Endodermal cell (in vitro differentiated cells): Measurements from ENCODE around the gene DGCR2. TPM values are rescaled to one million over a fixed set of nuclear protein-coding genes. Genes with fewer than 3 reads are reported as not detected.
"Not testable (repeated sequence)": the region's sequence is repeated elsewhere in the genome, so short reads cannot be mapped to it uniquely, and the experiment has no call there.

Source experiments
- DNase-seq: peaks from one replicate; pipeline ENCODE4 v3.0.0-alpha.2; 2017
- H3K27ac ChIP-seq: 2 replicates; pipeline ENCODE4 v1.5.1; 2013; ENCODE audit warnings: mild to moderate bottlenecking, low read depth, low read length, moderate library complexity
- H3K27me3 ChIP-seq: 2 replicates; pipeline ENCODE4 v1.6.1; 2013; ENCODE audit warnings: mild to moderate bottlenecking, low read length, moderate library complexity; ENCODE audit not compliant: insufficient read depth, control insufficient read depth, poor library complexity, severe bottlenecking
- H3K36me3 ChIP-seq: 2 replicates; pipeline ENCODE4 v1.7.0; 2013; ENCODE audit warnings: mild to moderate bottlenecking, low read length, moderate library complexity; ENCODE audit not compliant: control insufficient read depth, insufficient read depth
- H3K4me1 ChIP-seq: one replicate; pipeline ENCODE4 v1.7.0; 2013; ENCODE audit warnings: low read length; ENCODE audit not compliant: control insufficient read depth, insufficient read depth
- H3K4me3 ChIP-seq: 2 replicates; pipeline ENCODE4 v1.5.1; 2013; ENCODE audit warnings: mild to moderate bottlenecking, low read length, moderate library complexity
- H3K9ac ChIP-seq: 2 replicates; pipeline ENCODE4 v1.6.1; 2013; ENCODE audit warnings: mild to moderate bottlenecking, low read length, moderate library complexity; ENCODE audit not compliant: poor library complexity, severe bottlenecking; ENCODE audit errors: extremely low read depth
- H3K9me3 ChIP-seq: 2 replicates; pipeline ENCODE4 v1.6.1; 2013; ENCODE audit warnings: mild to moderate bottlenecking, low read length, moderate library complexity; ENCODE audit not compliant: control insufficient read depth
- H3K27ac Mint-ChIP-seq: 2 replicates; pipeline ENCODE4 v1.8.0; 2020; ENCODE audit warnings: mixed read lengths
- H3K27me3 Mint-ChIP-seq: 2 replicates; pipeline ENCODE4 v1.8.0; 2021; ENCODE audit warnings: mild to moderate bottlenecking, mixed read lengths; ENCODE audit not compliant: insufficient read depth
- H3K36me3 Mint-ChIP-seq: 2 replicates; pipeline ENCODE4 v1.8.0; 2020; ENCODE audit warnings: low read depth, mixed read lengths
- H3K4me1 Mint-ChIP-seq: 2 replicates; pipeline ENCODE4 v1.8.0; 2020; ENCODE audit warnings: mixed read lengths
- H3K4me3 Mint-ChIP-seq: 2 replicates; pipeline ENCODE4 v1.8.0; 2020; ENCODE audit warnings: mild to moderate bottlenecking, moderate library complexity, mixed read lengths
- H3K9me3 Mint-ChIP-seq: 2 replicates; pipeline ENCODE4 v1.8.0; 2020; ENCODE audit warnings: mild to moderate bottlenecking, mixed read lengths
- CTCF ChIP-seq: fragments of 200-600 bp; sonication (generic); conservative IDR thresholded peaks from 2 replicates; pipeline ENCODE4 v1.5.0; 2021; ENCODE audit warnings: antibody characterized with exemption, mild to moderate bottlenecking
- WGBS, 2 experiments: methylation state at CpG; one replicate each; pipeline versions ENCODE4 v1.1.5 to v1.1.7; 2013; ENCODE audit warnings: missing lambda C conversion rate in 2 of 2, mixed read lengths in 1 of 2; ENCODE audit not compliant: insufficient coverage in 1 of 2, insufficient read length in 1 of 2; 5-methylcytosine and 5-hydroxymethylcytosine counted together
- total RNA-seq, 2 donors: library from RNA; stranded (reverse); fragmentation: NEBNext Ultra II Directional in 1 of 2; extraction: Animal tissue kit (Norgen Biotek cat#: 25700) in 1 of 2; gene quantifications; 2 replicates in 1 of 2; 3 replicates in 1 of 2; pipeline ENCODE4 v1.2.1, GENCODE V29; 2021

DGCR2 gene
- total RNA-seq, 2 donors from 2014 or later, result 54.6 to 62.9 TPM

GRCh38 chr22:19016081-19016766 is 106.0 kb downstream of the DGCR2 start:
- Mint-ChIP-seq H3K4me3 (no peak overlapping the region), H3K4me1 (peaks cover 10% of the 10 kb centered on the region)

GRCh38 chr22:19014886-19015285 is 107.3 kb downstream of the DGCR2 start:
- Histone ChIP-seq H3K27ac (no peak overlapping the region), H3K36me3 (no peaks in the 10 kb centered on the region), H3K9me3 (no peaks in the 10 kb centered on the region), H3K4me3 (no peak overlapping the region), H3K9ac (no peak overlapping the region), H3K27me3 (no peaks in the 10 kb centered on the region), H3K4me1 (no peaks in the 10 kb centered on the region)
- no peaks in the 10 kb centered on the region for H3K36me3 Mint-ChIP-seq
- H3K9me3 Mint-ChIP-seq, result no peaks in the 10 kb centered on the region
- no peak for TF ChIP-seq CTCF
- no peak overlapping the region for H3K27ac Mint-ChIP-seq
- DNase-seq, result no peak
- 94% methylated on average over 2 of the region's 4 CpGs; no CpG with 5 or more reads in 1 of the 2 experiments for WGBS, 2 experiments
- H3K4me1 Mint-ChIP-seq, result peaks cover 10% of the 10 kb centered on the region
- no peak overlapping the region for H3K4me3 Mint-ChIP-seq
- peaks cover 11% of the 10 kb centered on the region for H3K27me3 Mint-ChIP-seq

More at GRCh38 chr22:19016081-19016766, 106.0 kb downstream of the DGCR2 start:
- H3K27ac Mint-ChIP-seq, result no peak overlapping the region
- no peaks in the 10 kb centered on the region for H3K36me3 Mint-ChIP-seq
- H3K27me3 ChIP-seq, result no peaks in the 10 kb centered on the region
- WGBS, 2 experiments, result 90 to 93% methylated on average over 13 to 15 of the region's 15 CpGs
- no peak overlapping the region for H3K4me3 ChIP-seq
- no peaks in the 10 kb centered on the region for H3K4me1 ChIP-seq
- H3K36me3 ChIP-seq, result no peaks in the 10 kb centered on the region
- no peaks in the 10 kb centered on the region for H3K9me3 Mint-ChIP-seq
- H3K9me3 ChIP-seq, result no peaks in the 10 kb centered on the region
- no peak overlapping the region for H3K27ac ChIP-seq
- H3K9ac ChIP-seq, result no peak overlapping the region
- TF ChIP-seq CTCF, result no peak
- no peak for DNase-seq
- peaks cover 9% of the 10 kb centered on the region for H3K27me3 Mint-ChIP-seq

- H3K9me3 Mint-ChIP-seq, H3K27ac Mint-ChIP-seq, H3K4me3 ChIP-seq, H3K36me3 Mint-ChIP-seq, H3K4me3 Mint-ChIP-seq, H3K27me3 Mint-ChIP-seq, DNase-seq, H3K9me3 ChIP-seq, H3K4me1 ChIP-seq, H3K9ac ChIP-seq, H3K27ac ChIP-seq, H3K36me3 ChIP-seq, H3K27me3 ChIP-seq: not testable (repeated sequence)
- 87 to 89% methylated on average over 7 to 11 of the region's 11 CpGs for WGBS, 2 experiments
- peaks cover 10% of the 10 kb centered on the region for H3K4me1 Mint-ChIP-seq
These were observed 108.2 kb downstream of the DGCR2 start for GRCh38 chr22:19013881-19014598.

GRCh38 chr22:19013411-19013810 is 108.8 kb downstream of the DGCR2 start:
- peaks cover 10% of the 10 kb centered on the region for H3K4me1 Mint-ChIP-seq
- H3K27me3 Mint-ChIP-seq, H3K36me3 ChIP-seq, H3K4me3 Mint-ChIP-seq, H3K27ac Mint-ChIP-seq, H3K27me3 ChIP-seq, DNase-seq, H3K4me1 ChIP-seq, H3K4me3 ChIP-seq, H3K27ac ChIP-seq, H3K36me3 Mint-ChIP-seq, H3K9ac ChIP-seq, H3K9me3 ChIP-seq, H3K9me3 Mint-ChIP-seq: not testable (repeated sequence)
- WGBS, 2 experiments, result 91 to 95% methylated on average over 6 to 7 of the region's 7 CpGs
